HG03060 (cell line): ENCODE results near the gene TEX36.
"Not testable (repeated sequence)": the region's sequence is repeated elsewhere in the genome, so short reads cannot be mapped to it uniquely, and the experiment has no call there.

Experiments
- ATAC-seq: cut with Tn5 transposase; IDR thresholded peaks from one replicate; pipeline ENCODE4 v1.9.1; 2021; ENCODE audit warnings: low read depth, moderate number of reproducible peaks; ENCODE audit not compliant: unreplicated experiment

Gene TEX36

DNA sequence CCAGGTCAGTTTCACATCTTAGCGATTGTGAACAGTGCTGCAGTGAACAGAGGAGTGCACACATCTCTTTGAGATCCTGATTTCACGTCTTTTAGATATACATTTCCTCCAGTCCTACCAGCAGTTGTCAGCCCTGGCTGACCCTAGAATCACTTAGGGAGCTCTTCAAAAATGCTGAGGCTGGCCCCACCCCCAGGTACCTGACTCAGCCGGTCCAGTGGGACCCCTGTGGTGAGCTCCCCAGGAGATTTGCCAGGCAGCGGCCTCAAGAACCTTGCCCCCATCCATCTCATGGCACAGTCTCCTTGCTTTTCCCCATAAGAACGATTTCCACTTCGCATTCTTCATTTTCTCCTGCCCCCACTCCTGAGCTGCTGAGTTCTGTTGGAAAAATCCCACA is 45.5 kb downstream of the TEX36 start:
- ATAC-seq, result no peak

- ATAC-seq, result no peak
Measured at GRCh38 chr10:125634606-125635005, 48.4 kb downstream of the TEX36 start.

DNA sequence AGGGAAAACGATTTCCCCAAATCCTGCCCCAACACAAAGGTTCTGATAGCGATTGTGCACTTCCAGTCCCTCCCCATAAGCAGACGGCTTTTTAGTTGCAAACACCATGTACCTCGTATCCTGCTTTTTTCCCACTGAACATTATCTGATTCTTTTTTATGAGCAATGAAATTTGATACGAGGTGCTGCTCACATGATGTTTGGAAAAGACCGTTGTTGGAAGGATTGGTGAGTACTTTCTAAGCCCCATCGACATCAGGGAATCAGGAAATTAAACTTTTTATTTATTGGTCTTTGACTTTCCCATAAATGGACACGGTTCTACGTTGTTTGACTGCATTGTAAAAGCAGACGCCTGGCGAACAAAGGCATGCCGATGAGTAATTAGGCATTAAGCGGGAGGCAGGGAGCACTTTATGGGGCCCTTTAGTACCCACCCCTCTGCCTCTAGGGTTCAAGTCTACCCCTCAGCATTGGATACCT is 49.4 kb downstream of the TEX36 start:
- no peak for ATAC-seq

DNA sequence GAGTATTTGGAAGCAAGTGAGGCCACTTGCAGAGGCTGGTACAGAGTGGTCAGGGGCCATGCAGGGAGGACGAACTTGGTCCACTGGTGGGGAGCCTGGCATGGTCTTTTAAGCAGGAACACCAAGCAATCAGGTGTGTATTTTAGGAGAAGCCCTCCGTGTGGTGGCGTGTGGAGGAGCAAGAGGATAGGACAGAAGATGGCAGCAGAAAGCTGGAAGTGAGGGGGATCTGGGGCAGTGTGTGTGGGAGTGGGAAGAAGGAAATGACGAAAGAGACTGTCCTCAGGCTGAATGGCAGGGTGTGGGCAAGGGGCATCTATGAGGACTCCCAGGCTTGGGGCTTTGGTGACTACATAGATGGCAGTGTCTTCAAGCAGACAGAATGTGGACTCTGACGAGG is 51.2 kb downstream of the TEX36 start:
- ATAC-seq, result no peak

DNA sequence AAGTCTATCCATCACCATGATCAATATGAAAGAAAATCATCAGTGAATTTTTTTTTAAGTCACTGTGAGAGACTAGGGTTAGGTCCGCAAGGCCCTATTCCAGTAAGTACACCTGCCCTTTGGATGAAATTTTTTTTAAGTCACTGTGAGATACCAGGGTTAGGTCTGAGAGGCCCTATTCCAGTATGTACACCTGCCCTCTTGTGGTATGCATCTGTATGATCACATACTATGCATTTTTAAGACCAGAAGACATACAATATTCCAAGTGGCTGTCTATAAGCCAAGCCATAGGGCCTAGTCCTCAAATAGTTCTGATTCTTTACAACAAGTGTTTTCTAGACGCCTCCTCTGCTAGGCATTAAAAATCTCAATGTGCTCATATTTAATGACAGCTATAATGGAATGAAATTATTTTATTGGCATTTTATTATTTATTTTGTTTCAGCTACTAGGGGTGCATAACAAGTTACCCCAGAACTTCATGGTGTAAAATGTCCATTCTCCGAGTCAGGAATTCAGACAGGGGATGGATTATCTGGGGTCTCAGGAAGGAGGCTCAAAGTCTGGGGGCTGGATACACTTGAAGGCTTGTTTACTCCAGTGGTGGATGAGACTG is 53.1 kb downstream of the TEX36 start:
- peak; percentile 67 for ATAC-seq

DNA sequence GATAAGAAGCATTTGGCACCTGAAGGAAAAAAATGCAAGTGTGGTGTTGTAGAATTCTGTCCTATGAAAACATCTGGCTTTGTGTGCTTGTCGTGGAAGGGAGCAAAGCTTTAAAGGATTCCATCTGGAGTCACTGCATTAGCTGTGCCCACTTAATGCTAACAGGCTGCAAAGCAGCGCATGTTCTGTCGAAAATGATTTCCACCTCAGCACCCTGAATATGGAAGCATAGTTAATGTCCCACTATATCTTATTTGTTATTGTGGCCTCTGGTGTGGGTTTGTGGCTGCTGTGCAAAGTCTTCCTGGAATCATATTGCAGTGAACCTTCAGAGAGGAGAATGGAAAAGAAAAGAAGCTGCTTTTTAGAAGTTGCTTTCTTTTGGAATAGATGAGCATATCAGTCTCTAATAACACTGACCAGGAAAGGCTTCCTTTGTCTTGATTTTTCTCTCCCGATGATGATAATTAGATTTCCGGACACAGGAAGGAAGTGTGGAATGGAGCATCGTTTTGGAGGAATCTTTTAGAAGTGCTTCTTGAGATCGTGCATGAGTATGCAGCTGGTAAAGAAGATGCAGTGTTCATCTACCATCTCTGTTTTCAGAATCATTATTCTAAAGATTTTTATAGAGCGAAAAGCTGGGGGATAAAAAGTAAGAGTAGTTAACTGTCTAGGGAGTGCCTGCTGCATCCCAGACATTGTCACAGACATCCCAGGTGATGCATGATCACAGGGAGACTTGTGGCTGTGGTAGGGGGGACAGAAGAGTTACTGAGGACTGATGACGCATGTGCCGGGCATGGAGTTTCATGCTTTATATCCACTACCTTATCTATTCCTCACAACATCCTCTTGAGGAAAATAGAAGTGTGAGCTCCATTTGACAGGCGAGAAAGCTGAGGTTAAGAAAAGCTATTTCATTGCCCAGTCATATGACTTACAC is 54.6 kb downstream of the TEX36 start:
- ATAC-seq, result no peak

GRCh38 chr10:125627646-125628045 is 55.3 kb downstream of the TEX36 start:
- no peak for ATAC-seq

- ATAC-seq, result no peak
Measured at GRCh38 chr10:125626671-125627070, 56.3 kb downstream of the TEX36 start.

DNA sequence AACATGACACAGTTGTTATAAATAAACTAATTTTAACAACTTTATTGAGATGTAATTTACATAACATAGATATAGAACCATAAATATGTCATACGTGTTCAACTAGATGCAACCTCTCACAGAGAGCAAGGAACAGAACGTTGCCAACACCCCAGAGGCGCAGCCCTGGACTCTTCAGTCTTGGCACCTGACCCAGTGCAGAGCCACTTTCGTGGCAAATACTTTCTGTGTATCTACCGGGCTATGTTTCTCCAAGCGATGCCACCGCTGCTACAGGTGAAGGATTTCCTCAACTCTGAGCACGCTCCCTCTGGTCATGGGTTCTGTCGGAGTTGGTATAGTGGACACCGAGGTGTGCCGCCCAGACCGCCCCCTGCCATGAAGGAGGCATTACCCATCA is 57.4 kb downstream of the TEX36 start:
- ATAC-seq, result no peak

DNA sequence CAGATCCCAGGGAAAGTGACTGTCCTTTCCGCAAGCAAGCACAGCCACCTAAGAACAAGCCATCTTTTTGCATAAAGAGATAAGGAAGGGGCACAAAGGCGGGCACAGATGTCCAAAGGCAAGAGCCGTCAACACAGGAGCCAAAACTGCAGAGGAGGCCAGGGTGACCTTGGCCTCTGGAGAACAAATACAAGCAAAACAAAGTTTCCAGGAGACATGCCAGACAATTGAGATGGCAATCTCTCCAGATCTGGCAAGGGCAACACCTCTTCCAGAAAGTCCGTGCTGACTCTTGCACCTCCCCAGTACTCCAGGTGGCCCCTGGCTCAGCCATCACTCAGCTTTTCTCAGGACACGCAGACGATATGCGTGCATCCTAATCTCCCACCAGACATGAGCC is 58.2 kb downstream of the TEX36 start:
- no peak for ATAC-seq

GRCh38 chr10:125621052-125621451 is 61.9 kb downstream of the TEX36 start:
- no peak for ATAC-seq

DNA sequence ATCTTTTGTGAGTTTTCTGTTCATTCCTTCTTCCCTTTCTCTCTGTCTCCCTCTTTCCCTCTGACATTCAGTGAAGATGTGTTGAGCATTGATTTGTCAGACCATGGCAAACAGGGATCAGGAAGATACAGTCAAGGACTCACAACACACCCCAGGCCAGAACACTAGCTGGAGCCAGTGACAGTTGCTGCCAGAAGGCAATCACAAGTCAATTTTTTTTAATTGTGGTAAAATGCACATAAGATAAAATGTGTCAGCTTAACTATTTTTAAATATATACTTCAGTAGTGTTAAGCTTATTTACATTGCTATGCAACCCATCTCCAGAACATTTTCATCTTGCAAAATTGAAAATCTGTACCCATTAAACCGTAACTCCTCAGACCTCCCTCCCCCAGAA is 62.6 kb downstream of the TEX36 start:
- no peak for ATAC-seq

- ATAC-seq, result not testable (repeated sequence)
Measured at GRCh38 chr10:125613062-125613461, 69.9 kb downstream of the TEX36 start.

DNA sequence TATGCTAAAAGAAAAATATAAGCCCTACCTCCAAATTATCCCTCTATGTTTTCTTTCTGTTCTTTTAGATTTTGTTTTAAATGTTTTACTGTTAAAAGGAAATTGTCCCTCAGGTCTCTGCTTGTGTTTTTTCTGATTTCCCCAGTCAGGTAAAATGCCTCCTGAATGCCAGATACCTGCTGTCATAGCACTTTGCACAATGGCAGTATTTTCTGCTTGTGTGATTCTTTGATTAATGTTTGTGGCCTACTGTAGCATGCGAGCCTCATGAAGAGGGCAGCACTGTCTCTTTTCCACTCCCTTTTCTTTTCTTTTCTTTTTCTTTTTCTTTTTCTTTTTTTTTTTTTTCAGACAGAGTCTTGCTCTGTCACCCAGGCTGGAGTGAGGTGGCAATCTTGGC is 71.2 kb downstream of the TEX36 start:
- no peak for ATAC-seq

DNA sequence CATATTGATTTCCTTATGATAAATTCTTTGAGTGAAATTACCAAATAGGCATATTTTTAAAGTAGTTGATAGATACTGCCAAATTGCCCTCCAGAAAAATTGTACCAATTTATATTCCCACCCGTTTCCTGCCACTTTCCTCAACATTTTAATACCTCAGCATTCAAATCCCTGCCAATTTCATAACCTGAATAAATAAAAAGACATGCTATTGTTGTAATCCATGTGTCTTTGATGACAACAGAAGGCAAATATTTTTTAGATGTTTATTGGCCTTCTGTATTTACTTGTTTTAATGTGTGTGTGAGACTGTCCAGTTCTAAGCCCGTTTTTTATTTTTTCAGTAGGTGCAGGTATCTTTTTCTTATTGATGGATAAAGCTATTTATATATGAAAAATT is 71.7 kb downstream of the TEX36 start:
- no peak for ATAC-seq

DNA sequence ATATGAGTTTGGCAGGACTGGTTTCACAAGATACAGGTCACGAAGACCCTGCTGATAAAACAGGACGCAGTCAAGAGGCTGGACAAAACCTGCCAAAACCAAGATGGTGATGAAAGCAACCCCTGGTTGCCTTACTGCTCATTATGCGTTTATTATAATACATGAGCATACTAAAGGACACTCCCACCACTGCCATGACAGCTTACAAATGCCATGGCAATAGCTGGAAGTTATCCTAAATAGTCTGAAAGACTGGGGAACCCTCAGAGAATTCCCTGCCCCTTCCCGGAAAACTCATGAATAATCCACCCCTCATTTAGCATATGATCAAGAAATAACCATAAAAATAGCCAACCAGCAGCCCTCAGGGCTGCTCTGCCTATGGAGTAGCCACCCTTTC is 73.1 kb downstream of the TEX36 start:
- ATAC-seq, result no peak

GRCh38 chr10:125608474-125608873 is 74.5 kb downstream of the TEX36 start:
- no peak for ATAC-seq

DNA sequence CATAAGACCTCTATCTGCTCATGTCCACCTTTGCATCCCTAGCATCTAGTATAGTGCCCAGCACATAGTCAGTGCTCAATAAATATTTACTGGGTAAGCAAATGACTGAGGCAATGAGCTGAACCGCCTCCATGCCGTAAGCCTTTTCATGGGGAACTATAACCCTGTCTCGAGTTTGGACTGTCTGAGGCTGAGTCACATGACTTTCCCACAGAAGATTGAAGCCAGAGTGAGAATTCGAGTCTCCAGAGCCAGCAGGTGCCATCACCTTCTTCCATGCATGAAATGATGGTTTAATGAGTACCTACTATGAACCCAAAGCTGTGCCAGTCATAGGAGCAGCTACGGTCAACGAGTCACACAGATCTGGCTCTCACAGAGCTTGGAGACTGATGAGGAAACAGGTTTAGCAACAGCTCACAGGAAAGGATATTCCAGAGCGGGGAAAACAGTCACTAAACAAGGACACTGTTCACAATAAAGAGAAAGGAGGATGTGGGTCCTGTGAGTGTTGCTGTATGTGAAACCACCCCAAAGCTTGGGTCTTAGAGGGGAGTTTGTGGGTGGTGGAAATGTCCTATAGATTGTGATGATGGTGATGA is 75.2 kb downstream of the TEX36 start:
- no peak for ATAC-seq

DNA sequence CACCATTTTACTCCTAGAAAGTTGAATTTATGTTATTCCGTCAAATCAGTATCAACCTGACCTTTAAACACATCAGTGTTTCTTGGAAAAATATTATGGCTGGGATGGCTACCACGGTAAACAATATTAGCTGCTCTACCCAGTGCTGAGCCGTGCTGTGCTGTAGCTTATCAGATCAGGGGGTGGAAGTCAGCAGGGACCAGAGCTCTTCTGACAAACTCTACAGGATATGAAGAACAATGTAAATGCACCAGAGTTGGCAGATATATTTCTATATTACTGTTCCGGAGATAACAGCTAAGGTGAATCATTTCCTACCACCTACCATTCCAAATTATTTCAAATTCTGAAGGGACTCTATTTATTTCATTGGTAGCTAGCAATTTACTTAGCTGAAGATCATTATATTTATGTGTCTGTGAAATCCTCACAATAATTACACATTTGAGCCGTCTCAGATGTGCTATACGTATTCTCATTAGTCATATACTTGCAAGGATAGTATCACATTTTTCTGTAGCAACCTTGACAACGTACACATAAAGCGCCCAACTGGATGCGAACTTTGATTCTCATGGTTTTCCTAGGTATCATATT is 76.5 kb downstream of the TEX36 start:
- no peak for ATAC-seq
